H7 (cell line): ENCODE data around the gene IFNA6. TPM values are rescaled to one million over a fixed set of nuclear protein-coding genes. Genes with fewer than 3 reads are reported as not detected.

Experiments
- DNase-seq: peaks from one replicate; pipeline ENCODE4 v3.0.0; 2012
- H3K27me3 ChIP-seq: 2 replicates; pipeline ENCODE4 v1.6.0; 2011; ENCODE audit warnings: mild to moderate bottlenecking, low read length; ENCODE audit not compliant: control insufficient read depth, insufficient read depth
- H3K36me3 ChIP-seq: replicated peaks from 2 replicates; pipeline ENCODE4 v1.5.1; 2011; ENCODE audit warnings: low read length; ENCODE audit not compliant: control insufficient read depth, insufficient read depth
- H3K4me3 ChIP-seq: 2 replicates; pipeline ENCODE4 v1.5.1; 2011; ENCODE audit warnings: low read depth, mild to moderate bottlenecking, control low read depth, low read length, moderate library complexity; ENCODE audit not compliant: insufficient read depth
- total RNA-seq: library from RNA; depleted of rRNA; stranded (reverse); fragments of >200 nt; shearing (Covaris generic); gene quantifications from 2 replicates; pipeline ENCODE4 v1.2.3, GENCODE V29; 2014

Gene IFNA6
- total RNA-seq, 1 experiment from 2014 or later: not detected

GRCh38 chr9:21348430-21348970, 2.2 kb downstream of the IFNA6 start:
- Histone ChIP-seq H3K4me3 (no peak overlapping the region), H3K36me3 (no peaks in the 10 kb centered on the region), H3K27me3 (no peaks in the 10 kb centered on the region)
- no peak for DNase-seq

- Histone ChIP-seq H3K4me3 (no peak overlapping the region), H3K36me3 (no peaks in the 10 kb centered on the region), H3K27me3 (no peaks in the 10 kb centered on the region)
- no peak for DNase-seq
Observed at GRCh38 chr9:21340735-21341134, 10.0 kb downstream of the IFNA6 start.

GRCh38 chr9:21336457-21336856, 14.2 kb downstream of the IFNA6 start:
- Histone ChIP-seq H3K36me3 (no peaks in the 10 kb centered on the region), H3K4me3 (no peak overlapping the region), H3K27me3 (no peaks in the 10 kb centered on the region)
- DNase-seq: no peak

GRCh38 chr9:21334701-21335632, 15.7 kb downstream of the IFNA6 start, which contains the start of gene KLHL9:
Gene KLHL9 (minus strand): TSS chr9:21335404. CDS start chr9:21334859, 545 bp downstream.
- Histone ChIP-seq H3K4me3 (peak within 1 kb of the TSS; percentile 66), H3K36me3 (no peaks in the 10 kb centered on the region), H3K27me3 (no peaks in the 10 kb centered on the region)
- DNase-seq: peak; percentile 92

- DNase-seq: no peak
- Histone ChIP-seq H3K36me3 (no peaks in the 10 kb centered on the region), H3K27me3 (no peaks in the 10 kb centered on the region), H3K4me3 (no peak overlapping the region)
Observed at GRCh38 chr9:21333226-21333625, 17.5 kb downstream of the IFNA6 start.

GRCh38 chr9:21331676-21332402, 18.8 kb downstream of the IFNA6 start:
- no peak overlapping the region for H3K4me3 ChIP-seq
- DNase-seq: no peak
- no peaks in the 10 kb centered on the region for H3K36me3 ChIP-seq
- H3K27me3 ChIP-seq: no peaks in the 10 kb centered on the region

GRCh38 chr9:21326526-21327139, 24.1 kb downstream of the IFNA6 start:
- no peaks in the 10 kb centered on the region for H3K36me3 ChIP-seq
- H3K4me3 ChIP-seq: no peak overlapping the region
- no peak for DNase-seq
- H3K27me3 ChIP-seq: no peaks in the 10 kb centered on the region

GRCh38 chr9:21324047-21324446, 26.6 kb downstream of the IFNA6 start:
- H3K4me3 ChIP-seq: no peak overlapping the region
- no peaks in the 10 kb centered on the region for H3K36me3 ChIP-seq
- H3K27me3 ChIP-seq: no peaks in the 10 kb centered on the region
- DNase-seq: no peak

- Histone ChIP-seq H3K27me3 (no peaks in the 10 kb centered on the region), H3K4me3 (no peak overlapping the region), H3K36me3 (no peaks in the 10 kb centered on the region)
- no peak for DNase-seq
Observed at GRCh38 chr9:21322911-21323461, 27.7 kb downstream of the IFNA6 start.

GRCh38 chr9:21320465-21320864, 30.2 kb downstream of the IFNA6 start:
- Histone ChIP-seq H3K4me3 (no peak overlapping the region), H3K36me3 (no peaks in the 10 kb centered on the region), H3K27me3 (no peaks in the 10 kb centered on the region)
- DNase-seq: no peak

- no peaks in the 10 kb centered on the region for H3K27me3 ChIP-seq
- no peak for DNase-seq
- no peaks in the 10 kb centered on the region for H3K36me3 ChIP-seq
- no peak overlapping the region for H3K4me3 ChIP-seq
Observed at GRCh38 chr9:21317956-21318923, 32.4 kb downstream of the IFNA6 start.

- Histone ChIP-seq H3K4me3 (no peak overlapping the region), H3K27me3 (no peaks in the 10 kb centered on the region), H3K36me3 (no peaks in the 10 kb centered on the region)
- no peak for DNase-seq
Observed at GRCh38 chr9:21316860-21317259, 33.8 kb downstream of the IFNA6 start.

GRCh38 chr9:21316032-21316842, 34.5 kb downstream of the IFNA6 start:
- no peaks in the 10 kb centered on the region for H3K36me3 ChIP-seq
- no peaks in the 10 kb centered on the region for H3K27me3 ChIP-seq
- no peak overlapping the region for H3K4me3 ChIP-seq
- DNase-seq: no peak
